NT2/D1 (cell line): Measurements from ENCODE around the gene NSD1.

Experiments
- SUZ12 ChIP-seq: IDR thresholded peaks from 2 replicates; pipeline ENCODE4 v1.6.1; 2011; ENCODE audit not compliant: insufficient read length, insufficient read depth; ENCODE audit errors: extremely low read depth
- YY1 ChIP-seq: IDR thresholded peaks from 2 replicates; pipeline ENCODE4 v1.6.1; 2011; ENCODE audit not compliant: insufficient read length, insufficient read depth
- ZNF274 ChIP-seq: IDR thresholded peaks from 2 replicates; pipeline ENCODE4 v1.6.1; 2011; ENCODE audit warnings: mild to moderate bottlenecking, low read depth, low read length

- TF ChIP-seq ZNF274: no peak
- no peak for TF ChIP-seq SUZ12
- no peak for TF ChIP-seq YY1
Observed at GRCh38 chr5:177241768-177242167, 108.2 kb downstream of the NSD1 start.
